Measurements from ENCODE around the gene ELFN2. TPM values are rescaled to one million over a fixed set of nuclear protein-coding genes. Genes with fewer than 3 reads are reported as not detected.

Gene ELFN2
- total RNA-seq, 2 experiments from 2014 or later: 0.63 to 1.8 TPM

DNA sequence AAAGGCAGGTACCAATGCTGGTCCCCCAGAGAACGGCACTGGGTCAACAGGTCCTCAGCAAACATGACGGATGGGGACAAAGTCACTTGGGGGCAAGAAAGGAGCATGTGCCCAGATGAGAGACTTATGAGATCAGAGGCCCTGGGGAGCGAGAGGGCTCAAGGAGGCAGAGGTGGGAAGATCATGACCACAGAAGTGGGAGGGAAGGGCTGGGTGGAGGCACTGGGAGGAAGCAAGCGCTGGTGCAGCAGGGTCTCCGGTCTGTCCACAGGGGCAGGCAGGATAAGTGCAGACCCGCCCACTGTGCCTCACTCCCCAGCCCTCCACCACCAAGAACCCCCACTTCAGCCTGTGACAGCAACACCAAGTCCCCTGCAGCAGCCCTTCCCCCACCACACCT lies 10.9 kb downstream of the ELFN2 start:
- ChIA-PET CTCF (ENCODE audit: unreplicated experiment) (no interaction called here), POLR2A (interaction anchor here (0.6 kb wide), 1 partner anchor 47 kb away, joined by 3 read pairs; no protein-coding TSS in a partner anchor)
- BruUV-seq (replicated peaks): no TSS peak

DNA sequence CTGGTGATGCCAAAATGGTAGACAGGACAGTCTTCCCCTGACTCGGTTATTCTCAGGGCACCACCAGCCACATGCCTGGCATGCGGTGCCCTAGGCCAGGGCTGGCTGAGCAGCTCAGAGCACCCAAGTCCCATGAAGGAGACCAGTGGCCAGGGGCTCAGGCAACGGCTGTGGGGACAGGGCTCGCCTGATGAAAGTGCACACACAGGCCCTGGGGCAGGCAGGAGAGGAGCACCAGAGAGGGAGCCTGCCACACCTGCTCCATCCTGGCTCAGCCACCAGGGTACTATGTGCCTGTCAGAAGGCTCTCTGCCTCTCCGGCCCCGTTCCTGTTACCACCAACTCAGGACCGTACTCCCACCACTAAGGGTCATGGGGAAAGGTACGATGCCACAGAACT lies 12.1 kb downstream of the ELFN2 start:
- H3K9me3 ChIP-seq (ENCODE audit: low read length): no peaks in the 10 kb centered on the region
- no peaks in the 10 kb centered on the region for H3K36me3 ChIP-seq (ENCODE audit: insufficient read depth, low read length)
- H4K20me1 ChIP-seq (ENCODE audit: insufficient read depth, low read length): no peaks in the 10 kb centered on the region
- no peak overlapping the region for H3K4me3 ChIP-seq (ENCODE audit: low read depth, low read length, poor library complexity, severe bottlenecking)
- BruUV-seq (replicated peaks): no TSS peak
- intact Hi-C loops (cut with micrococcal nuclease; ENCODE audit: unreplicated experiment): no loop called here
- POLR2A ChIA-PET: no interaction called here
- H2AFZ ChIP-seq (ENCODE audit: low read length): no peak overlapping the region
- TF ChIP-seq, protein P1, sequence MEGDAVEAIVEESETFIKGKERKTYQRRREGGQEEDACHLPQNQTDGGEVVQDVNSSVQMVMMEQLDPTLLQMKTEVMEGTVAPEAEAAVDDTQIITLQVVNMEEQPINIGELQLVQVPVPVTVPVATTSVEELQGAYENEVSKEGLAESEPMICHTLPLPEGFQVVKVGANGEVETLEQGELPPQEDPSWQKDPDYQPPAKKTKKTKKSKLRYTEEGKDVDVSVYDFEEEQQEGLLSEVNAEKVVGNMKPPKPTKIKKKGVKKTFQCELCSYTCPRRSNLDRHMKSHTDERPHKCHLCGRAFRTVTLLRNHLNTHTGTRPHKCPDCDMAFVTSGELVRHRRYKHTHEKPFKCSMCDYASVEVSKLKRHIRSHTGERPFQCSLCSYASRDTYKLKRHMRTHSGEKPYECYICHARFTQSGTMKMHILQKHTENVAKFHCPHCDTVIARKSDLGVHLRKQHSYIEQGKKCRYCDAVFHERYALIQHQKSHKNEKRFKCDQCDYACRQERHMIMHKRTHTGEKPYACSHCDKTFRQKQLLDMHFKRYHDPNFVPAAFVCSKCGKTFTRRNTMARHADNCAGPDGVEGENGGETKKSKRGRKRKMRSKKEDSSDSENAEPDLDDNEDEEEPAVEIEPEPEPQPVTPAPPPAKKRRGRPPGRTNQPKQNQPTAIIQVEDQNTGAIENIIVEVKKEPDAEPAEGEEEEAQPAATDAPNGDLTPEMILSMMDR (conservative IDR thresholded peaks at IDR 0.05; ENCODE audit: low read length): no peak
- TF ChIP-seq EZH2phosphoT487 (IDR thresholded peaks at IDR 0.05; ENCODE audit: borderline replicate concordance, low read depth, low read length): no peak
- CTCF ChIA-PET (ENCODE audit: unreplicated experiment): no interaction called here
- H3K4me1 ChIP-seq (ENCODE audit: insufficient read depth, low read length, poor library complexity, severe bottlenecking): peaks cover 3% of the 10 kb centered on the region
- no peaks in the 10 kb centered on the region for H3K79me2 ChIP-seq (ENCODE audit: insufficient read depth, low read depth, low read length)
- no peaks in the 10 kb centered on the region for H3K9me2 ChIP-seq (ENCODE audit: insufficient read depth, low read length)
- no peak overlapping the region for H3K27ac ChIP-seq (ENCODE audit: low read depth, low read length, poor library complexity, severe bottlenecking)
- no peak for DNase-seq (ENCODE audit: low spot score)
- no peak overlapping the region for H3K4me2 ChIP-seq (ENCODE audit: low read length)

More for the DNA sequence above, 10.9 kb downstream of the ELFN2 start:
- Histone ChIP-seq H3K27ac (ENCODE audit: low read depth, low read length, poor library complexity, severe bottlenecking) (no peak overlapping the region), H3K4me3 (ENCODE audit: low read depth, low read length, poor library complexity, severe bottlenecking) (no peak overlapping the region), H3K4me1 (ENCODE audit: insufficient read depth, low read length, poor library complexity, severe bottlenecking) (peaks cover 3% of the 10 kb centered on the region), H3K9me3 (ENCODE audit: low read length) (no peaks in the 10 kb centered on the region), H3K36me3 (ENCODE audit: insufficient read depth, low read length) (no peaks in the 10 kb centered on the region), H3K4me2 (ENCODE audit: low read length) (no peak overlapping the region), H3K79me2 (ENCODE audit: insufficient read depth, low read depth, low read length) (no peaks in the 10 kb centered on the region), H2AFZ (ENCODE audit: low read length) (no peak overlapping the region), H4K20me1 (ENCODE audit: insufficient read depth, low read length) (no peaks in the 10 kb centered on the region), H3K9me2 (ENCODE audit: insufficient read depth, low read length) (no peaks in the 10 kb centered on the region)
- DNase-seq (ENCODE audit: low spot score): no peak
- intact Hi-C loops (cut with micrococcal nuclease; ENCODE audit: unreplicated experiment): no loop called here
- no peak for TF ChIP-seq EZH2phosphoT487 (IDR thresholded peaks at IDR 0.05; ENCODE audit: borderline replicate concordance, low read depth, low read length)
- TF ChIP-seq, protein P1 (conservative IDR thresholded peaks at IDR 0.05; ENCODE audit: low read length): no peak

- no peak overlapping the region for H3K4me2 ChIP-seq (ENCODE audit: low read length)
- POLR2A ChIA-PET: no interaction called here
- intact Hi-C loops (cut with micrococcal nuclease; ENCODE audit: unreplicated experiment): no loop called here
- no peak overlapping the region for H3K4me3 ChIP-seq (ENCODE audit: low read depth, low read length, poor library complexity, severe bottlenecking)
- no peak overlapping the region for H3K27ac ChIP-seq (ENCODE audit: low read depth, low read length, poor library complexity, severe bottlenecking)
- H3K4me1 ChIP-seq (ENCODE audit: insufficient read depth, low read length, poor library complexity, severe bottlenecking): peaks cover 11% of the 10 kb centered on the region
- no peaks in the 10 kb centered on the region for H3K9me3 ChIP-seq (ENCODE audit: low read length)
- no peak for DNase-seq (ENCODE audit: low spot score)
- H3K36me3 ChIP-seq (ENCODE audit: insufficient read depth, low read length): no peaks in the 10 kb centered on the region
- CTCF ChIA-PET (ENCODE audit: unreplicated experiment): no interaction called here
- H2AFZ ChIP-seq (ENCODE audit: low read length): no peak overlapping the region
- H4K20me1 ChIP-seq (ENCODE audit: insufficient read depth, low read length): no peaks in the 10 kb centered on the region
- H3K79me2 ChIP-seq (ENCODE audit: insufficient read depth, low read depth, low read length): no peaks in the 10 kb centered on the region
- no TSS peak for BruUV-seq (replicated peaks)
- no peaks in the 10 kb centered on the region for H3K9me2 ChIP-seq (ENCODE audit: insufficient read depth, low read length)
- no peak for TF ChIP-seq EZH2phosphoT487 (IDR thresholded peaks at IDR 0.05; ENCODE audit: borderline replicate concordance, low read depth, low read length)
- TF ChIP-seq, protein P1 (conservative IDR thresholded peaks at IDR 0.05; ENCODE audit: low read length): no peak
Observed at GRCh38 chr22:37414288-37414687, 13.0 kb downstream of the ELFN2 start.

Measured in OCI-LY7 (cell line).